Osteoblast (primary cell): Measurements from ENCODE around the gene TSPAN7. TPM values are rescaled to one million over a fixed set of nuclear protein-coding genes. Genes with fewer than 3 reads are reported as not detected.

ENCODE experiments used
- DNase-seq: peaks from one replicate; pipeline ENCODE4 v3.0.0; 2011; ENCODE audit warnings: low spot score, mixed read lengths; ENCODE audit not compliant: insufficient read length; ENCODE audit errors: missing footprints
- H2AFZ ChIP-seq: 2 replicates; pipeline ENCODE4 v1.6.0; 2011; ENCODE audit warnings: mild to moderate bottlenecking, low read length
- H3K27ac ChIP-seq: 2 replicates; pipeline ENCODE4 v1.5.1; 2011; ENCODE audit warnings: mild to moderate bottlenecking, low read depth, low read length, moderate library complexity
- H3K27me3 ChIP-seq: 2 replicates; pipeline ENCODE4 v1.6.0; 2012; ENCODE audit warnings: mild to moderate bottlenecking, control low read depth, inconsistent platforms, low read length, moderate library complexity; ENCODE audit not compliant: insufficient read depth
- H3K36me3 ChIP-seq: 2 replicates; pipeline ENCODE4 v1.5.1; 2011; ENCODE audit warnings: mild to moderate bottlenecking, low read length, control low read depth, moderate library complexity; ENCODE audit not compliant: insufficient read depth
- H3K4me1 ChIP-seq: 2 replicates; pipeline ENCODE4 v1.5.1; 2011; ENCODE audit warnings: mild to moderate bottlenecking, low read length, control low read depth, moderate library complexity; ENCODE audit not compliant: insufficient read depth
- H3K4me2 ChIP-seq: 2 replicates; pipeline ENCODE4 v1.6.0; 2011; ENCODE audit warnings: mild to moderate bottlenecking, low read length; ENCODE audit not compliant: insufficient read depth
- H3K4me3 ChIP-seq: fragments of 200-600 bp; sonication (generic); 3 replicates; pipeline ENCODE4 v1.5.1; 2012; ENCODE audit warnings: mild to moderate bottlenecking, low read length, inconsistent platforms; ENCODE audit not compliant: insufficient read depth
- H3K79me2 ChIP-seq: 2 replicates; pipeline ENCODE4 v1.6.0; 2012; ENCODE audit warnings: mild to moderate bottlenecking, low read length, control low read depth, inconsistent platforms; ENCODE audit not compliant: insufficient read depth
- H3K9me3 ChIP-seq: 2 replicates; pipeline ENCODE4 v1.5.1; 2011; ENCODE audit warnings: low read depth, low read length, control low read depth
- H4K20me1 ChIP-seq: 2 replicates; pipeline ENCODE4 v1.6.0; 2012; ENCODE audit warnings: mild to moderate bottlenecking, low read length, control low read depth; ENCODE audit not compliant: insufficient read depth
- total RNA-seq: library from RNA; depleted of rRNA; stranded (reverse); fragments of >200 nt; gene quantifications from 2 replicates; pipeline ENCODE4 v1.2.3, GENCODE V29; 2012
- TF ChIP-seq, protein P1 (sequence below): IDR thresholded peaks from 2 replicates; pipeline ENCODE4 v1.5.1; 2011; ENCODE audit warnings: mild to moderate bottlenecking, low read depth, low read length, moderate library complexity; ENCODE audit errors: extremely low read depth

Gene TSPAN7
- total RNA-seq, 1 donor = 0.36 TPM

DNA sequence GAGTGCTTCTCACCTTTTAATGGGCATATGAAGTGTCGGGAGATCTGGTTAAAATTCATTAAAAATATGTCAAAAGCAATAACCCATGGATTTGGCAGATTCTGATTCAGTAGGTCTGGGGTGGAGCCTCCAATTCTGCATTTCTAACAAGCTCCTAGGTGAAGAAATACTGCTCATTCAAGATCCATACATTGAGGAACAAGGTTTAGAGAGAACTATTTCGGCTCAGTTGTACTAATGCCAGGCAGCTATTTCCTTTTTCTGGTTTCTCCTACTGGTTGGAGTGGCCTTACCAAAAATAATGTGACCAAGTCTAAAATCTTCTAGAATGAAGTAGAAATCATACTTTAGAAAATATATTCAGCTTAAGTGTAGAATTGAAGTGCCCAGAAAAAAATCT lies 117.5 kb downstream of the TSPAN7 start:
- H2AFZ ChIP-seq = no peak overlapping the region
- H3K4me1 ChIP-seq = no peaks in the 10 kb centered on the region
- DNase-seq = no peak
- H3K79me2 ChIP-seq = no peaks in the 10 kb centered on the region
- H4K20me1 ChIP-seq = no peaks in the 10 kb centered on the region
- no peak overlapping the region for H3K4me3 ChIP-seq
- no peak overlapping the region for H3K4me2 ChIP-seq
- H3K27me3 ChIP-seq = peaks cover 33% of the 10 kb centered on the region
- no peaks in the 10 kb centered on the region for H3K36me3 ChIP-seq
- TF ChIP-seq, protein P1, sequence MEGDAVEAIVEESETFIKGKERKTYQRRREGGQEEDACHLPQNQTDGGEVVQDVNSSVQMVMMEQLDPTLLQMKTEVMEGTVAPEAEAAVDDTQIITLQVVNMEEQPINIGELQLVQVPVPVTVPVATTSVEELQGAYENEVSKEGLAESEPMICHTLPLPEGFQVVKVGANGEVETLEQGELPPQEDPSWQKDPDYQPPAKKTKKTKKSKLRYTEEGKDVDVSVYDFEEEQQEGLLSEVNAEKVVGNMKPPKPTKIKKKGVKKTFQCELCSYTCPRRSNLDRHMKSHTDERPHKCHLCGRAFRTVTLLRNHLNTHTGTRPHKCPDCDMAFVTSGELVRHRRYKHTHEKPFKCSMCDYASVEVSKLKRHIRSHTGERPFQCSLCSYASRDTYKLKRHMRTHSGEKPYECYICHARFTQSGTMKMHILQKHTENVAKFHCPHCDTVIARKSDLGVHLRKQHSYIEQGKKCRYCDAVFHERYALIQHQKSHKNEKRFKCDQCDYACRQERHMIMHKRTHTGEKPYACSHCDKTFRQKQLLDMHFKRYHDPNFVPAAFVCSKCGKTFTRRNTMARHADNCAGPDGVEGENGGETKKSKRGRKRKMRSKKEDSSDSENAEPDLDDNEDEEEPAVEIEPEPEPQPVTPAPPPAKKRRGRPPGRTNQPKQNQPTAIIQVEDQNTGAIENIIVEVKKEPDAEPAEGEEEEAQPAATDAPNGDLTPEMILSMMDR = no peak
- no peak overlapping the region for H3K27ac ChIP-seq
- H3K9me3 ChIP-seq = no peaks in the 10 kb centered on the region

DNA sequence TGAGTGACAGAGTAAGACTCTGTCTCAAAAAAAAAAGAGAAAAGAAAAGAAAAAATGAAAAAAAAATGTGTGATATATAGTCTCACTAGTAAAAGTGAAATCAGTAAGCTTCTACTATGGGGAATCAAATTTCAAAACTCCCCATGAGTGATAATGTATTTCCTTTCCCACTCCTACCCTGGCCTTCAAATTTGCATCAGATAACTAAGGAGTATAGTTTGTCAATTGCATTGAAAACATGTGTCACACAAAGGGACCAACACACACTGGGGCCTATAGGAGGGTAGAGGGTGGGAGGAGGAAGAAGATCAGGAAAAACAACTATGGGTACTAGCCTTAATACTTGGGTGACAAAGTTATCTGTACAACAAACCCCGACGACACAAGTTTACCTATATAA lies 118.4 kb downstream of the TSPAN7 start:
- no peak overlapping the region for H2AFZ ChIP-seq
- no peaks in the 10 kb centered on the region for H3K9me3 ChIP-seq
- H3K27ac ChIP-seq = no peak overlapping the region
- no peaks in the 10 kb centered on the region for H3K36me3 ChIP-seq
- no peak for DNase-seq
- H3K4me1 ChIP-seq = no peaks in the 10 kb centered on the region
- TF ChIP-seq, protein P1 = no peak
- no peaks in the 10 kb centered on the region for H3K79me2 ChIP-seq
- peaks cover 33% of the 10 kb centered on the region for H3K27me3 ChIP-seq
- H3K4me2 ChIP-seq = no peak overlapping the region
- no peaks in the 10 kb centered on the region for H4K20me1 ChIP-seq
- no peak overlapping the region for H3K4me3 ChIP-seq

GRCh38 chrX:38682095-38682494 lies 120.8 kb downstream of the TSPAN7 start:
- Histone ChIP-seq H3K4me1 (no peaks in the 10 kb centered on the region), H3K27ac (no peak overlapping the region), H3K4me2 (no peak overlapping the region), H2AFZ (no peak overlapping the region), H3K79me2 (no peaks in the 10 kb centered on the region), H3K36me3 (no peaks in the 10 kb centered on the region), H3K4me3 (no peak overlapping the region), H3K27me3 (peaks cover 31% of the 10 kb centered on the region), H3K9me3 (no peaks in the 10 kb centered on the region), H4K20me1 (no peaks in the 10 kb centered on the region)
- DNase-seq = no peak
- TF ChIP-seq, protein P1 = no peak

- Histone ChIP-seq H2AFZ (no peak overlapping the region), H3K4me1 (no peaks in the 10 kb centered on the region), H3K9me3 (no peaks in the 10 kb centered on the region), H3K27me3 (peaks cover 8% of the 10 kb centered on the region), H3K4me2 (no peak overlapping the region), H3K4me3 (no peak overlapping the region), H3K79me2 (no peaks in the 10 kb centered on the region), H3K36me3 (no peaks in the 10 kb centered on the region), H3K27ac (no peak overlapping the region), H4K20me1 (no peaks in the 10 kb centered on the region)
- no peak for DNase-seq
- TF ChIP-seq, protein P1 = no peak
Measured at GRCh38 chrX:38692961-38693360, 131.6 kb downstream of the TSPAN7 start.
